ENCODE data around the gene C19orf33.

C19orf33 gene

GRCh38 chr19:38307597-38307996, 3.5 kb downstream of the C19orf33 start:
- no peak for TF ChIP-seq CTCF (IDR thresholded peaks at IDR 0.05)
- no peaks in the 10 kb centered on the region for H3K27me3 ChIP-seq
- H3K9me3 ChIP-seq: no peaks in the 10 kb centered on the region
- H3K4me1 ChIP-seq (ENCODE audit: control insufficient read depth in 1 of 2, insufficient read depth in 1 of 2, low read depth in 1 of 2, low read length in 1 of 2): peaks cover 3 to 5% of the 10 kb centered on the region in 2 experiments
- peaks cover 60% of the 10 kb centered on the region for H3K36me3 ChIP-seq
- no peak overlapping the region for H3K4me3 ChIP-seq (ENCODE audit: low read depth in 1 of 2, low read length in 1 of 2)
- H3K27ac ChIP-seq: no peak overlapping the region

GRCh38 chr19:38308006-38308766, 4.1 kb downstream of the C19orf33 start:
- Histone ChIP-seq H3K9me3 (no peaks in the 10 kb centered on the region), H3K4me3 (ENCODE audit: low read depth in 1 of 2, low read length in 1 of 2) (no peak overlapping the region), H3K36me3 (peaks cover 60% of the 10 kb centered on the region), H3K27me3 (no peaks in the 10 kb centered on the region), H3K4me1 (ENCODE audit: control insufficient read depth in 1 of 2, insufficient read depth in 1 of 2, low read depth in 1 of 2, low read length in 1 of 2) (peaks cover 8 to 11% of the 10 kb centered on the region in 2 experiments), H3K27ac (no peak overlapping the region)
- no peak for TF ChIP-seq CTCF (IDR thresholded peaks at IDR 0.05)

GRCh38 chr19:38308926-38309614, 5.0 kb downstream of the C19orf33 start:
- H3K4me1 ChIP-seq (ENCODE audit: control insufficient read depth in 1 of 2, insufficient read depth in 1 of 2, low read depth in 1 of 2, low read length in 1 of 2): peaks cover 8 to 15% of the 10 kb centered on the region in 2 experiments
- H3K4me3 ChIP-seq (ENCODE audit: low read depth in 1 of 2, low read length in 1 of 2): no peak overlapping the region
- no peaks in the 10 kb centered on the region for H3K9me3 ChIP-seq
- H3K27me3 ChIP-seq: no peaks in the 10 kb centered on the region
- H3K27ac ChIP-seq: no peak overlapping the region
- no peak for TF ChIP-seq CTCF (IDR thresholded peaks at IDR 0.05)
- peaks cover 53% of the 10 kb centered on the region for H3K36me3 ChIP-seq

GRCh38 chr19:38309615-38310278, 5.7 kb downstream of the C19orf33 start:
- Histone ChIP-seq H3K9me3 (no peaks in the 10 kb centered on the region), H3K27me3 (no peaks in the 10 kb centered on the region), H3K4me1 (ENCODE audit: control insufficient read depth in 1 of 2, insufficient read depth in 1 of 2, low read depth in 1 of 2, low read length in 1 of 2) (peaks cover 8 to 16% of the 10 kb centered on the region in 2 experiments), H3K27ac (no peak overlapping the region), H3K36me3 (peaks cover 46% of the 10 kb centered on the region), H3K4me3 (ENCODE audit: low read depth in 1 of 2, low read length in 1 of 2) (no peak overlapping the region)
- TF ChIP-seq CTCF (IDR thresholded peaks at IDR 0.05): no peak

GRCh38 chr19:38310279-38310670, 6.2 kb downstream of the C19orf33 start:
- Histone ChIP-seq H3K9me3 (no peaks in the 10 kb centered on the region), H3K4me3 (ENCODE audit: low read depth in 1 of 2, low read length in 1 of 2) (no peak overlapping the region), H3K27ac (no peak overlapping the region), H3K4me1 (ENCODE audit: control insufficient read depth in 1 of 2, insufficient read depth in 1 of 2, low read depth in 1 of 2, low read length in 1 of 2) (peaks cover 11 to 21% of the 10 kb centered on the region in 2 experiments), H3K36me3 (peaks cover 40% of the 10 kb centered on the region), H3K27me3 (no peaks in the 10 kb centered on the region)
- TF ChIP-seq CTCF (IDR thresholded peaks at IDR 0.05): no peak
